HepG2 (cell line): ENCODE measurements around the gene RASGRP1.

ENCODE experiments used
- EZH2 ChIP-seq: conservative IDR thresholded peaks from 2 replicates; pipeline ENCODE4 v1.6.1; 2012; ENCODE audit warnings: mild to moderate bottlenecking, low read depth, low read length, moderate library complexity
- KDM1A ChIP-seq: IDR thresholded peaks from 2 replicates; pipeline ENCODE4 v1.6.1; 2016; ENCODE audit warnings: missing compliant biosample characterization
- KMT2A ChIP-seq: sonication (generic); formaldehyde crosslinking; IDR thresholded peaks from 2 replicates; pipeline ENCODE4 v1.4.0; 2020; ENCODE audit warnings: missing genetic modification reagents
- POLR2AphosphoS5 ChIP-seq: IDR thresholded peaks from 2 replicates; pipeline ENCODE4 v1.6.1; 2012; ENCODE audit warnings: low read depth, low read length
- REXO4 ChIP-seq: sonication (generic); formaldehyde crosslinking; IDR thresholded peaks from 2 replicates; pipeline ENCODE4 v1.8.0; 2022; ENCODE audit warnings: missing genetic modification reagents, mild to moderate bottlenecking, borderline replicate concordance
- SRSF1 ChIP-seq: fragments of 200-400 bp; formaldehyde crosslinking; optimal IDR thresholded peaks from 2 replicates; pipeline ENCODE3; 2017; ENCODE audit warnings: mild to moderate bottlenecking, low read depth, low read length, moderate library complexity
- ZNF143 ChIP-seq: sonication (generic); formaldehyde crosslinking; IDR thresholded peaks from 2 replicates; pipeline ENCODE4 v1.4.0; 2020; ENCODE audit warnings: missing genetic modification reagents
- ZNF282 ChIP-seq: fragments of 450-650 bp; IDR thresholded peaks from 2 replicates; pipeline ENCODE4 v1.6.1; 2018; ENCODE audit not compliant: partially characterized antibody
- ZNF780A ChIP-seq: sonication (generic); formaldehyde crosslinking; IDR thresholded peaks from 2 replicates; pipeline ENCODE4 v1.8.0; 2022; ENCODE audit warnings: mild to moderate bottlenecking, missing genetic modification reagents, moderate library complexity
- ZNF816 ChIP-seq: sonication (generic); formaldehyde crosslinking; IDR thresholded peaks from 2 replicates; pipeline ENCODE4 v1.8.0; 2022; ENCODE audit warnings: missing genetic modification reagents, mild to moderate bottlenecking, borderline replicate concordance
- TF ChIP-seq, protein P1 (sequence below), 2 experiments: IDR thresholded peaks; 2 replicates each; pipeline ENCODE4 v1.6.1; 2011 to 2012; ENCODE audit warnings: low read length in 2 of 2, borderline replicate concordance in 1 of 2, low read depth in 1 of 2, mild to moderate bottlenecking in 1 of 2, moderate library complexity in 1 of 2
- TF ChIP-seq, protein P2 (sequence below): sonication (generic); formaldehyde crosslinking; IDR thresholded peaks from 2 replicates; pipeline ENCODE4 v1.5.0; 2020; ENCODE audit warnings: mild to moderate bottlenecking, missing genetic modification reagents, moderate library complexity

DNA sequence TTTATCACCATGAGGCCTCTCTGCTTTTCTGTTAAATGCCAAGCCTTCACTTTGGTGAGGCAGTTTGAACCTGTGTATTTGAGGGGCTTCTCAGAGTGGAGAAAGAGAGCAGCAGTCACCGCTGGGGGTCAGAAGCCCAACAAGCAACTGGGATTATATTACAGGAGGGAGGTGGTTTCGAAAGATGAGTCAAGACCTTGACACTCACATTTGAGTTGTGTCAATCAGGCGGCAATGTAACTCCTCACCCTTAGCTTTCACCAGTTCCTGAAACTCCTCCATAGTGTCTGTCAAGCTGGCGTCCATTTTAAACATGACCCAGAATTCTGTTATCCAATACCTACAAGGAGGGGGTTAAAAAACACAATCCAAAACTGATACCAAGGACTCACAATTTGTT is 46.5 kb downstream of the RASGRP1 start:
- TF ChIP-seq, protein P1, sequence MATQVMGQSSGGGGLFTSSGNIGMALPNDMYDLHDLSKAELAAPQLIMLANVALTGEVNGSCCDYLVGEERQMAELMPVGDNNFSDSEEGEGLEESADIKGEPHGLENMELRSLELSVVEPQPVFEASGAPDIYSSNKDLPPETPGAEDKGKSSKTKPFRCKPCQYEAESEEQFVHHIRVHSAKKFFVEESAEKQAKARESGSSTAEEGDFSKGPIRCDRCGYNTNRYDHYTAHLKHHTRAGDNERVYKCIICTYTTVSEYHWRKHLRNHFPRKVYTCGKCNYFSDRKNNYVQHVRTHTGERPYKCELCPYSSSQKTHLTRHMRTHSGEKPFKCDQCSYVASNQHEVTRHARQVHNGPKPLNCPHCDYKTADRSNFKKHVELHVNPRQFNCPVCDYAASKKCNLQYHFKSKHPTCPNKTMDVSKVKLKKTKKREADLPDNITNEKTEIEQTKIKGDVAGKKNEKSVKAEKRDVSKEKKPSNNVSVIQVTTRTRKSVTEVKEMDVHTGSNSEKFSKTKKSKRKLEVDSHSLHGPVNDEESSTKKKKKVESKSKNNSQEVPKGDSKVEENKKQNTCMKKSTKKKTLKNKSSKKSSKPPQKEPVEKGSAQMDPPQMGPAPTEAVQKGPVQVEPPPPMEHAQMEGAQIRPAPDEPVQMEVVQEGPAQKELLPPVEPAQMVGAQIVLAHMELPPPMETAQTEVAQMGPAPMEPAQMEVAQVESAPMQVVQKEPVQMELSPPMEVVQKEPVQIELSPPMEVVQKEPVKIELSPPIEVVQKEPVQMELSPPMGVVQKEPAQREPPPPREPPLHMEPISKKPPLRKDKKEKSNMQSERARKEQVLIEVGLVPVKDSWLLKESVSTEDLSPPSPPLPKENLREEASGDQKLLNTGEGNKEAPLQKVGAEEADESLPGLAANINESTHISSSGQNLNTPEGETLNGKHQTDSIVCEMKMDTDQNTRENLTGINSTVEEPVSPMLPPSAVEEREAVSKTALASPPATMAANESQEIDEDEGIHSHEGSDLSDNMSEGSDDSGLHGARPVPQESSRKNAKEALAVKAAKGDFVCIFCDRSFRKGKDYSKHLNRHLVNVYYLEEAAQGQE (IDR thresholded peaks at IDR 0.05; ENCODE audit: borderline replicate concordance in 1 of 2, low read depth in 1 of 2, low read length in 2 of 2) = no peak
- no peak for TF ChIP-seq EZH2
- TF ChIP-seq ZNF816 (CRISPR knock-in tag) = no peak
- no peak for TF ChIP-seq KDM1A (CRISPR knock-in tag)
- TF ChIP-seq REXO4 (CRISPR knock-in tag) = no peak
- no peak for TF ChIP-seq ZNF143 (CRISPR knock-in tag)
- no peak for TF ChIP-seq ZNF780A (CRISPR knock-in tag)
- TF ChIP-seq ZNF282 = no peak
- TF ChIP-seq SRSF1 = no peak
- no peak for TF ChIP-seq POLR2AphosphoS5
- no peak for TF ChIP-seq KMT2A (CRISPR knock-in tag)
- TF ChIP-seq, protein P2, sequence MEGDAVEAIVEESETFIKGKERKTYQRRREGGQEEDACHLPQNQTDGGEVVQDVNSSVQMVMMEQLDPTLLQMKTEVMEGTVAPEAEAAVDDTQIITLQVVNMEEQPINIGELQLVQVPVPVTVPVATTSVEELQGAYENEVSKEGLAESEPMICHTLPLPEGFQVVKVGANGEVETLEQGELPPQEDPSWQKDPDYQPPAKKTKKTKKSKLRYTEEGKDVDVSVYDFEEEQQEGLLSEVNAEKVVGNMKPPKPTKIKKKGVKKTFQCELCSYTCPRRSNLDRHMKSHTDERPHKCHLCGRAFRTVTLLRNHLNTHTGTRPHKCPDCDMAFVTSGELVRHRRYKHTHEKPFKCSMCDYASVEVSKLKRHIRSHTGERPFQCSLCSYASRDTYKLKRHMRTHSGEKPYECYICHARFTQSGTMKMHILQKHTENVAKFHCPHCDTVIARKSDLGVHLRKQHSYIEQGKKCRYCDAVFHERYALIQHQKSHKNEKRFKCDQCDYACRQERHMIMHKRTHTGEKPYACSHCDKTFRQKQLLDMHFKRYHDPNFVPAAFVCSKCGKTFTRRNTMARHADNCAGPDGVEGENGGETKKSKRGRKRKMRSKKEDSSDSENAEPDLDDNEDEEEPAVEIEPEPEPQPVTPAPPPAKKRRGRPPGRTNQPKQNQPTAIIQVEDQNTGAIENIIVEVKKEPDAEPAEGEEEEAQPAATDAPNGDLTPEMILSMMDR (CRISPR knock-in tag) = no peak
